CD1c-positive myeloid dendritic cell (primary cell): Measurements from ENCODE around the gene ATP1A4.
A peak's percentile ranks its signal among the peaks of the same experiment; 100 is the strongest.

Experiments
- DNase-seq: peaks from one replicate; pipeline ENCODE4 v3.0.0-alpha.2; 2016; ENCODE audit errors: extremely low spot score

The ATP1A4 gene

DNA sequence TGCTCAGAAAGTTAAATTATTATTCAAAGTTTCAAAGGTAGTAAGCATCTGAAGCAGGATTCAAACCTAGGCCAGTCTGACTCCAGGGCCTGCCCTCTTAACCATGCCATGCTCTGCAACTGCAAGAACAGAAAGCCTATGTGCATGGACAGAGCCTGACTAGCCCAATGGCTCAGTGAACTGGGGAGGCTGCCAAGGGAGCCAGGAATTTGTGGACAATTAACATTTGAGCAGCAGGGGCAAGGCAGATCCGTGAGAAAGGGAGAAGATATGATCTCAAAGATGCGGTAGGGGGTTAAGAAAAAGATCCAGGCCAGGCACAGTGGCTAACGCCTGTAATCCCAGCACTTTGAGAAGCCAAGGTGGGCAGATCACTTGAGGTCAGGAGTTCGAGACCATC is 6.5 kb upstream of the ATP1A4 start:
- no peak for DNase-seq

GRCh38 chr1:160146107-160146506 is 5.3 kb upstream of the ATP1A4 start:
- no peak for DNase-seq

DNA sequence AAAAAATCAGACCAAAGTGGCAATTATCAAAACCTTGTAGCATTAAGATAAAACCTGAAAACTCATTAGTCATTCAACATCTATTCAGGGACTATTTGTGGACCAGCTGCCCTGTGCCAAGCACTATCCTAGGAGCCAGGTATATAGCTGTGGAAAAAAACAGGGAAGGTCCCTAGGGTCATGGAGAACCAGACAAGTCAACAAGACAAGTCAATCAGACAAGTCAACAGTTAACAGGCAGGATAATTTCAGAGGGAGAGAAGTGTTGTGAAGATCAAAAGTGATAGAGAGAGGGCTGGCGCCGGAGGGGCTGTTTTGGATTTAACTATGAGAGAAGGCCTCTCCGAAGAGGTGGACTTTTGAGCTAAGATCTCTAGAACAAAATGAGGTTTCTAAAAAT is 3.3 kb upstream of the ATP1A4 start:
- no peak for DNase-seq

GRCh38 chr1:160149233-160149632 is 2.2 kb upstream of the ATP1A4 start:
- no peak for DNase-seq

GRCh38 chr1:160149716-160150115 is 1.7 kb upstream of the ATP1A4 start:
- DNase-seq: no peak

DNA sequence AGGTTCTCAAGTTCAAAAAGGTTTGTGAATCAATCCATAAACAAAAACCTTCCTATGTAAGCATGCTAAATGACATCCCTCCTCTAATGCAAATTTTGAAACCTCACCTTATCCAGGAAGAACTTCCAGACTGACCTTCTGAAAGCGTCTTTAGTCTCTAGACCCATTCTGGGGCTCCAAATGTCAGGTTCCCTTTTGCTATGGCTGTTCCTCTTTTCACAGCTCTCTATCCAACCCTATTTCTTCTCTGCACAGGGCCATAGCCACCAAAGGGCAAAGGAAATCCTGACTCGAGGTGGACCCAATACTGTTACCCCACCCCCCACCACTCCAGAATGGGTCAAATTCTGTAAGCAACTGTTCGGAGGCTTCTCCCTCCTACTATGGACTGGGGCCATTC is 3.4 kb downstream of the ATP1A4 start:
- peak; percentile 60 for DNase-seq

GRCh38 chr1:160156361-160156760 is 5.0 kb downstream of the ATP1A4 start:
- DNase-seq: no peak

GRCh38 chr1:160157174-160157573 is 5.8 kb downstream of the ATP1A4 start:
- no peak for DNase-seq

GRCh38 chr1:160158031-160158430 is 6.6 kb downstream of the ATP1A4 start:
- no peak for DNase-seq

DNA sequence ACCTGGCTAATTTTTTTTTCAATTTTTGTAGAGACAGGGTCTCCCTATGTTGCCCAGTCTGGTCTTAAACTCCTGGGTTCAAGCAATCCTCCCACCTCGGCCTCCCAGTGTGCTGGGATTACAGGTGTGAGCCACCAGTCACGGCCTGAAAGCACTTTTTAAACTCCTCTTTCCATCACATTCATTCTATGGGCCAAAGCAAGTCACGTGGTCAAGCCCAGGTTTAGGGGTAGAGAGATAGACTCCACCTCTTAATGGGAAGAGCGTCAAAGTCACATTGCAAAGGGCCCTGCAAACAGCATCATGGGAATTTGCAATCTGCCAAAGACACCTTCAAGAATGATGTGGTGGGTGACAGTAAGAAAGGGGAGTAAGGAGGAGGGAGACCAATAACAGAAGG is 7.1 kb downstream of the ATP1A4 start:
- DNase-seq: no peak

DNA sequence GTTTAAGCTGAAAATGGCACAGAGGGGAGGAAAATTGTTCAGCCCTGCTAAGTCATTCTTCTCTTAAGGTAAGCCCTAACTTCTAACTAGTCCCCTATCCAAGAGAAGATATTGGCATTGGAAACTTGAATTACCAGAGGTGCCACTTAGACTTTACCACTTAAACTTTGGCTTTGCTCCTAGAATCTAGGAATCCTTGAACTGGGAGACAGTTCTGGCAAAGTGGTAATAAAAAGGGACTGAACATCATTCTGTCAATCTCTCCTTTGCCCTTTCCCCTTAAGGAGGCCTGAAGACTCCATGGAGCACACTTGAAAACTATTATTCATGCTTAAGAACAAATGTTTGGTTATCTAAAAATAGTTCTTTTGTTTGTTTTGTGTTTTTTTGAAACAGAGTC is 8.4 kb downstream of the ATP1A4 start:
- no peak for DNase-seq

GRCh38 chr1:160161965-160162705 is 10.7 kb downstream of the ATP1A4 start:
- DNase-seq: peak; percentile 36

DNA sequence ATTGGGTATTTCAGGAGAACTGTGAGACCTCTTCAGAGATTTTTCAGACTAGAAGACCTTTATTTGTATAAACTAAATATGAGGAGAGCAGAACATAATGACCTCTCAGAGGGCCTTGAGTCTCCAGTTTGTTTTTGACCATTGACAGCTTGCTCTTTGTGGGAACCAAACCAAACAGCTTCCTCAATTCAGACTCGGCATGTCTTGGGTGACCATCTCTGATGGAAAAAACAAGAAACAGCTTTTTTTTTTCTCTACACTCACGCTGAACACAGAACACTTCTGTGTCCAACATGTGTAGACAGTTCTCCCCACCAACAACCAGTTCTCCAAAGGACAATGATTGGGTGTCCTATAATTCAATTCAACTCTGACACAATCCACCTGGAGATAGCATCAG is 11.5 kb downstream of the ATP1A4 start:
- peak; percentile 62 for DNase-seq

GRCh38 chr1:160163615-160164014 is 12.2 kb downstream of the ATP1A4 start:
- no peak for DNase-seq

- no peak for DNase-seq
Measured at GRCh38 chr1:160164121-160164520, 12.7 kb downstream of the ATP1A4 start.

DNA sequence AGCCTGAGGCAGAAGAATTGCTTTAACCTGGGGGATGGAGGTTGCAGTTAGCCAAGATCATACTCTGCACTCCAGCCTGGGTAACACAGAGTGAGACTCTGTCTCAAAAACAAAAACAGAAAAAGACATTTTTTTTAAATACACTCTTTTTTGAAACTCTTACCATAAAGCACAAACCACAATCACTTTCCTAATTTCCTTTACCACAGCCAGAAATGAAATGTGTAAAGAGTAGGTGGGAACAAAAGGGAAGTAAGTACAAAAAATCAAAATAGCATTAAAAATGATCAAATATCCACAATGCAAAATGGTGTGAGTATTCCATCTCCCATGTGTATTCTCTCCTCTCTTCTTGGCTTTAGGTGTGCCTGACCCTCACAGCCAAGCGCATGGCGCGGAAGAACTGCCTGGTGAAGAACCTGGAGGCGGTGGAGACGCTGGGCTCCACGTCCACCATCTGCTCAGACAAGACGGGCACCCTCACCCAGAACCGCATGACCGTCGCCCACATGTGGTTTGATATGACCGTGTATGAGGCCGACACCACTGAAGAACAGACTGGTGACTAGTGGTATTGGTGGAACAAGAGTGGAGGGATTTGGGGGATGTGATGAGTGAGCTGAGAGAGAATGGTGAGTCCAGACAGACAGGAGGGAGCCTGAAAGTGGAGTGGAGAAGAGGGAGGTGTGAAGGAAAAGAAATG is 14.9 kb downstream of the ATP1A4 start:
- DNase-seq: peak; percentile 77

- no peak for DNase-seq
Measured at GRCh38 chr1:160167056-160167455, 15.7 kb downstream of the ATP1A4 start.

DNA sequence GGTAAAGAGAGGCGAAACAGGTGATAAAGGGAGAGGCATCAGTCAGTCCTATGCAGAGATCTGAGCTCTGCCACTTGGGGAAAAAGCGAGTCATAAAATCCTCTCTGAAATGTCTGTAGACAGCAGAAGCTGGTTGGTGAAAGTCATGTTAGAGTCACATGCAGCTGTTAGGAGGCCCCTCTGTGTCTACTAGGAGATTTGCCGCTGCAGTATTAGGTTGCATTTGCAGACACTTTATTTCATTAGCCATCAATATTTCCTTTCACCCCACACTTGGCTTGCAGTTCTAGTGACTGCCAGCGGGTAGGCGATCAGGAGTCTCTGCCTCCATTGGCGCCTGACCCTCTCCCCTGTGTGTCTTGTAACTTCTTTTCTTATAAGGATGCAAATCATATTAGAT is 16.2 kb downstream of the ATP1A4 start:
- DNase-seq: peak; percentile 3

DNA sequence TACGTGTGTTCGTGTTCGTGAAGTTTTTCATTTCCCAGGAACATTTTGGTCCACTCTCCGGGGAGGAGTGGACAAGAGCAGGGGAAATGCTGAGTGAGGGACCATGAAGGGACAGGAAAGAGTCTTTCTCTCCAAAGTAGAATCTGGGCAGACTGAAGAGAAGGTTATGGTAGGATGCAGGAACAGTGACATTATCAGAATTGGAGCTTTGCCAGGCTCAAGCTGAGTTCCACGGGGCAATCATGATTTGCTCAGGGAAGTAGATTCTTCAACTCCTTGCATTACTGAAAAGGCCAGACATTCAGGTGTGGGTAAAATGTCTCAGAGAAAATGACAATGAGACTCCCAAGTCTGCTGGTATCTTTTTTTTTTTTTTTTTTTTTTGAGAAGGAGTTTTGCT is 16.6 kb downstream of the ATP1A4 start:
- no peak for DNase-seq

DNA sequence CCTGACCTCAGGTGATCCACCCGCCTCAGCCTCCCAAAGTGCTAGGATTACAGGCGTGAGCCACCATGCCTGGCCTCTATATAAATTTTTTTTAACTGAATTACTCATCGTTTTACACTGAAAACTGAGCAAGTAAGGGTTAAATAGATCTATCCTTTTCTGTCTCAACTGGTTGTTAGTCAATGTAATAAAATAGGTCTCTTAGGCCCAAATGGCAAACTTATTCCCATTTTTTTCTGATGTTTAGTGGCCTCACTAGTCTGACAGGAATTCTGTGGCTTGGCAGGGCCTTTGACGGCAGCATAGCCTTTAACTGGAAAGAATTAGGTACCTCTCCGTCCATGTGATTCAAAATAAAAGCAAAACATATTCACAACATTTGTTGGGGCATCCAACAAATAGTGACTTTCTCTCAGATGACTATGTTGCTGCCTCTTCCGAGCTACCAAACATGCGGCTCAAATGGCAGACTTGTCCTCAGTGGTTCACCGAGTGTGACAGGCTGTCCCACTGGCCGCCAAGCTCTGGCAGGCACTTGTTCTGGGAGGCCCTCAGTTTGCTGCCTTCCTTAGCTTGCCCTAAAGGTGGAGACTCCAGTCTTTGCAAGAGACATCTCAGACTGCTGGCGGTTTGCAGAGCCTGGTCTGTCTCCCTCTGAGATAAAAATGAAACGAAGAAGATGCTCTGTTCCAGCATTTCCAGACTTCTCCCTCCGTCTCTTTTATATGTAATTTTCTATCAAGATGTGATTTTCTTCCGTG is 17.4 kb downstream of the ATP1A4 start:
- no peak for DNase-seq

- peak; percentile 46 for DNase-seq
Measured at GRCh38 chr1:160169553-160170399, 18.4 kb downstream of the ATP1A4 start.

GRCh38 chr1:160171354-160171753 is 20.0 kb downstream of the ATP1A4 start:
- DNase-seq: no peak
